RPMI8226 (cell line): ENCODE data around the gene C1QTNF8.

Experiments used
- DNase-seq: peaks from one replicate; pipeline ENCODE4 v3.0.0-alpha.2; 2015

Gene C1QTNF8

GRCh38 chr16:1055557-1055924 lies 40.5 kb downstream of the C1QTNF8 start:
- DNase-seq: peak; percentile 65

GRCh38 chr16:1054660-1055556 lies 41.1 kb downstream of the C1QTNF8 start:
- DNase-seq: peak; percentile 71

GRCh38 chr16:1053700-1054368 lies 42.2 kb downstream of the C1QTNF8 start:
- DNase-seq: no peak

- DNase-seq: peak; percentile 54
Observed at GRCh38 chr16:1053121-1053521, 42.9 kb downstream of the C1QTNF8 start.

GRCh38 chr16:1052721-1053120 lies 43.3 kb downstream of the C1QTNF8 start:
- no peak for DNase-seq

GRCh38 chr16:1051446-1051845 lies 44.6 kb downstream of the C1QTNF8 start:
- DNase-seq: no peak

GRCh38 chr16:1050921-1051320 lies 45.1 kb downstream of the C1QTNF8 start:
- DNase-seq: no peak

GRCh38 chr16:1050516-1050915 lies 45.5 kb downstream of the C1QTNF8 start:
- DNase-seq: no peak

- DNase-seq: no peak
Observed at GRCh38 chr16:1049976-1050247, 46.1 kb downstream of the C1QTNF8 start.

- DNase-seq: no peak
Observed at GRCh38 chr16:1049113-1049975, 46.7 kb downstream of the C1QTNF8 start.

- peak; percentile 84 for DNase-seq
Observed at GRCh38 chr16:1048442-1049112, 47.5 kb downstream of the C1QTNF8 start.

GRCh38 chr16:1047801-1048200 lies 48.2 kb downstream of the C1QTNF8 start:
- DNase-seq: no peak

- no peak for DNase-seq
Observed at GRCh38 chr16:1047123-1047522, 48.9 kb downstream of the C1QTNF8 start.

- DNase-seq: no peak
Observed at GRCh38 chr16:1045993-1046911, 49.8 kb downstream of the C1QTNF8 start.

GRCh38 chr16:1045310-1045992 lies 50.6 kb downstream of the C1QTNF8 start:
- no peak for DNase-seq

- DNase-seq: peak; percentile 39
Observed at GRCh38 chr16:1044460-1045309, 51.4 kb downstream of the C1QTNF8 start.

GRCh38 chr16:1043881-1044451 lies 52.1 kb downstream of the C1QTNF8 start:
- DNase-seq: no peak

GRCh38 chr16:1042866-1043265 lies 53.2 kb downstream of the C1QTNF8 start:
- peak; percentile 99 for DNase-seq

- peak; percentile 89 for DNase-seq
Observed at GRCh38 chr16:1042049-1042744, 53.8 kb downstream of the C1QTNF8 start.
